GM21381 (cell line): ENCODE measurements around the gene SH3YL1.

ENCODE experiments used
- ATAC-seq: cut with Tn5 transposase; IDR thresholded peaks from one replicate; pipeline ENCODE4 v1.9.1; 2021; ENCODE audit warnings: mild to moderate bottlenecking, moderate library complexity; ENCODE audit not compliant: unreplicated experiment

SH3YL1 gene

DNA sequence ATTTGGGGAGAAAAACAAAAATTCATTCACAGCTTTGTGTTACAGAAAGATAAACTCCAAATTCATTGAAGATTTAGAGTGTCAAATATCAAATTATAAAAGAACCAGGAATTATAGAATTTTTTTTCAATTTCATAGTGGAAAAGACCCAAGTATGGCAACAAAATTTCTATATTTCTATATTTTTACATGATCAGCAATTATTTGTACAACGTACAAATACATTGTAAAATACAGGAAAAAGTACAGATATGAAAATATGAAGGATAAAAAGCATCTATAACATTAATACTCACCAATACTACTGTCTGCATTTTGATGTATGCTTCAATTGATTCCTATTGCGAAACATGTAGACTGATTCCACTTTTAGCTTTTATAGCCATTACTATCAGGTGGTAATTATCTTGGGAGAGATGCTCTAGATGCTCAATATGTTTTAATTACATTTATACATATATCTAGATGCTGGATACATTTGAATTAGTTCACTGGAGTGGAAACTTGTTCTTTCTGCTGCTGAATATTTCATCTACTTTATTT lies 4.0 kb downstream of the SH3YL1 start:
- ATAC-seq: no peak

DNA sequence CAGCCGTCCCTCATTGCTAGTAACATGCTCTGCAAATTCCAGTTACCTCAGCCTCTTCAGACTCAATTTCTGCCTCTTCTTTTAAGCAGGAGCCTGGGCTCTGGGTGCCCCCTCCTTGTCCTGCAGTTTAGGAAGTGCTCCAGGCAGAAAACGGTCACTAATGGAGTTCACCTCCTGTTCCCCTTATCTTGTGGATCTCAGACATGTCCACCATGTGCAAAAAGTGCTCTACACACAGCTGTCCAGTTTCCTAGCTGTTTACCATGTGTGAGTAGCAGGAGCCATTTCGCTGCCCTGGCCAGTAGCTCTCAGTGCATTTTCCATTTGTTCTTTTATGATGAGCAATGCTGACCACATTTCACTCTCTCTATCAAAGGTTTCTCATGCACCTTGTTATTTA lies 4.9 kb downstream of the SH3YL1 start:
- ATAC-seq: no peak

DNA sequence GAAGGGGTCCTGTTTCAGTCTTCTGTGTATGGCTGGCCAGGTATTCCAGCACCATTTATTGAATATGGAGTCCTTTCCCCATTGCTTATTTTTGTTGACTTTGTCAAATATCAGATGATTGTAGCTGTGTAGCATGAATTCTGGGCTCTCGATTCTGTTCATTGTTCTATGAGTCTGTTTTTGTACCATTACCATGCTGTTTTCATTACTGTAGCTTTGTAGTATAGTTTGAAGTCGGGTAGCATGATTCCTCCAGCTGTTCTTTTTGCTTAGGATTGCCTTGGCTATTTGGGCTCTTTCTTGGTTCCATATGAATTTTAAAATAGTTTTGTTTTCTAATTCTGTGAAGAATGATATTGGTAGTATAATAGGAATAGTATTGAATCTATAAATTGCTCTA lies 6.0 kb downstream of the SH3YL1 start:
- ATAC-seq: no peak

DNA sequence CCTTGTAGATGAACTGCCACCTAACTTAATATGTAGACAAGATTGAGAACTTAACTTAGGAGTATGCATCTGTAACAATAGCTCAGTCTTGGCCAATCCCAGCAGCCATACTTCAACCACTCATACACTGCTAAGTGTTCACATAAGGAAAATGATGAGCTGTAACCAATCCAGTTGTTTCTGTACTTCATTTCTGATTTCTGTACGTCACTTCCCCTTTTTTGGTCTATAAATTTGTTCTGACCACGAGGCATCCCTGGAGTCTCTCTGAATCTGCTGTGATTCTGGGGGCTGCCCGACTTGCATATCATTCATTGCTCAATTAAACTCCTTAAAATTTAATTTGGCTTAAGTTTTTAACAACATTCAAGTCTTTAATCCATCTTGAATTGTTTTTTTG lies 6.4 kb downstream of the SH3YL1 start:
- no peak for ATAC-seq

DNA sequence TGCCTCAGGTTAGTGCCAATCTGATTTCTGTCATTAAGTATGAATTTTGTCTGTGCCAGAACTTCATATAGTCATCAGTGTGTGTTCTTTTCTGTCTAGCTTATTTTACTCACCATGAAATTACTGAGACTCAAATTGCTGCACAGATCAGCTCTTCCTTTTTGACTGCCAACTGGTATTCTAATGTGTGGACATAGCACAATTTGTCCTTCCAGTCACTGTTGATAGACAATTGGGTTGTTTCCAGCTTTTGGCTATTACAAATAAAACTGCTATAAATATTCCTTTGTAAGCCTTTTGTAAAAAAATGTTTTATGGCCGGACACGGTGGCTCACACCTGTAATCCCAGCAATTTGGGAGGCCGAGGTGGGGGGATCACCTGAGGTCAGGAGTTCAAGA lies 7.7 kb downstream of the SH3YL1 start:
- no peak for ATAC-seq

DNA sequence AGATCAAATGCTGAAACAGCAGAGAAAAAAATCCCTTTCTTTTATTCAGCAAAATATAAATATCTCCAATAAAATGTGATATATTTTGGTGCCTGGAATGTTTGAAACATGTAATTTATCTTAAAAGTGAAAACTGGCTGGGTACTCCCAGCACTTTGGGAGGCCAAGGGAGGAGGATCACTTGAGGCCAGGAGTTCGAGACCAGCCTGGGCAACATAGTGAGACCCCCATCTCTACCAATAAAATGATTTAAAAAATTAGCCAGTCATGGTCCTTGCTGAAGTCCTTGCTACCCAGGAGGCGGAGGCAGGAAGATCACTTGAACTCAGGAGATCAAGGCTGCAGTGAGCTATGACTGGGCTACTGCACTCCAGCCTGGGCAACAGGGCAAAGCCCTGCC lies 8.6 kb downstream of the SH3YL1 start:
- ATAC-seq: no peak

DNA sequence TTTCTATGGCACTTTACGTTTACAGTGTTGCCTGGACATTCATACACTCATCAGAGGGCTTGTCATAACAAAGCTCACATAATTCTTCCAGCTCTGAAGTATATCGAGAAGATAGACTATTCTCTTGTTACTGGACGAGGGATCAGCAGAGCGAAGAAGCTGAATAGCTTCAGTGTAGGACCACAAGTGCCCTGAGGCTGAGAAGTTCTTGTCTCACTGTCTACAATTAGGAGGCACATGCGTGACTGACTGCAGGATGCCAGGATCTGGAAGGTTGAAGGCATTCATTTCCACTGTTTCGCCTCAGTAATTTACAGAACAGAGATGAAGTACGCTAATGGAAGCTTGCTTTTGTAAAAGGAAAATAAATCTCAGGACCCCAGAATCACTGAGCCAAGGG lies 9.6 kb downstream of the SH3YL1 start:
- ATAC-seq: no peak

DNA sequence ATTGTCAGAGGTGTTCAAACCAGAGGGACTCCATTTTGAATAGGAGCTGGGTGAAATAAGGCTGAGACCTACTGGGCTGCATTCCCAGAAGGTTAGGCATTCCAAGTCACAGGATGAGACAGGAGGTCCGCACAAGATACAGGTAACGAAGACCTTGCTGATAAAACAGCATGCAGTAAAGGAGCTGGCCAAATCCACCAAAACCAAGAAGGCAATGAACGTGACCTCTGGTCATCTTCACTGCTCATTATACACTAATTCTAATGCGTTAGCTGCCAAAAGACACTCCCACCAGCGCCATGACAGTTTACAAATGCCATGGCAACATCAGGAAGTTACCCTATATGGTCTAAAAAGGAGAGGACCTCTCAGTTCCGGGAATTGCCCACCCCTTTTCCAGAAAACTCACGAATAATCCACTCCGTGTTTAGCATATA lies 10.6 kb downstream of the SH3YL1 start:
- no peak for ATAC-seq

DNA sequence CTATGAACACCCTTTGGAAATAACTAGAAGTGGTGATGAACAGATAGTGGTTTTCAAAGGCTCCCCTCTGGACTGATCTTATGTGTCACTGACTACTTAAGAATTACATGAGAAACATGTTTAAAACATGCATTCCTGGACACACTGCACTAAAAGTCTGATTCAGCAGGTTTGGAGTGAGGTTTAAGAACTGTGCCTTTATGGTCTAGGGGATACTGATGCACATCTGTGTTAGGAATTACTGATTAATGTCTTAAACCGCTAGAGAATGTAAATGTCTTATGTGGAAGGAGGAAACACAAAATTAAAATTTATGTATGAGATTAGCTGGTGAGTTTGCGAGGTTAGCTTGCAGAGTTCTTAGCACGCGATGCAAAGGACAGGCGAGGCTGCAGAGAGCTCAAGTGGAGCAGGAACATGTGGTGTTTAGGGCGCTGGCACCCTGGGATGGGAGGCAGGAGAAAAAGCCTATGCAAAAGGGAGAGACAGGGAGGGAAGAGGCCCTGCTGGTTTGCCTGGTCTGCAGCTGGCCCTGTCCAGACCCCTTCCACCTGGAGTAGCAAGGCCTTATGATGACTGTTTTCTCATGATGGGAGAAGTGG lies 11.7 kb downstream of the SH3YL1 start:
- ATAC-seq: no peak

DNA sequence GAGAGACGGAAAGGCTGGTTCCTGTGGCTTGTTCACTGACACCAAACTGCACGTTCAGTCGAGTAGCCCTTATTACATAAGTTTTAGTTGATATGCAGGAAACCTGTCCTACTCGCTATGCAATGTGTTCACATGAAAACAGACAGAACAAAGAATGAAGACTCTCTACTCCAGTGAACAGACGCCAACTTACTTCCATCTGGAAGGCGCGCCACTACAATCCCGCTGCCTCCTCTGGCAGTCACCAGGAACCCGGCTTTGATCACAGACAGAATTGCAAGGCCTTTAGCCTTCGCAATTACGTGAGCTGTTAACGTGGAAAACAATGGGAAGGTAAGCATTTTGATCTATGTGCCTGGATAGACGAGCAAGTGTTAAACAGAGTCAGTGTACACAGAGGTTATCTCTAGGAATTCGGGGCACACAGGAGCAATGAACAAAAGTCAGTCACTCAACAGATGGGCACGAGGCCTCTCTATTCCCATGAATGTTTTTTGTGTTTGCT lies 14.2 kb downstream of the SH3YL1 start:
- ATAC-seq: no peak

DNA sequence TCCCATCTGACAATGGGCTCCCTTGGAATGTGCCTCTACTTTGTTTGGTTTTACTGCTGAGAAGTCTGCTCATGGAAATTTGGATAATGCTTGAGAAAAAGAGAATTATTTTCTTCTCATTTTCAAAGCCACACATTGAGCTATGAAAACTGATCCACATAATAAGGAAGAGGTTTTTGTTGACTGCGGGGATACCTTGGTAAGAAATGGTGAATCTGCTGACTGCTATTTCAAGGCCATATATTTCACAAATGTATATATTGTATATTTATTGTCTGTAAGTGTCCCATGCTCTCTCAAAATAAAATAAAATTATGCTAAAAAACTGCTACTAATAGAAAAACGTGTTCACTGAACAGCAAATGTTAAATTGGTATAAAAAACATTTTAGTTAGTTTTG lies 15.1 kb downstream of the SH3YL1 start:
- ATAC-seq: no peak

DNA sequence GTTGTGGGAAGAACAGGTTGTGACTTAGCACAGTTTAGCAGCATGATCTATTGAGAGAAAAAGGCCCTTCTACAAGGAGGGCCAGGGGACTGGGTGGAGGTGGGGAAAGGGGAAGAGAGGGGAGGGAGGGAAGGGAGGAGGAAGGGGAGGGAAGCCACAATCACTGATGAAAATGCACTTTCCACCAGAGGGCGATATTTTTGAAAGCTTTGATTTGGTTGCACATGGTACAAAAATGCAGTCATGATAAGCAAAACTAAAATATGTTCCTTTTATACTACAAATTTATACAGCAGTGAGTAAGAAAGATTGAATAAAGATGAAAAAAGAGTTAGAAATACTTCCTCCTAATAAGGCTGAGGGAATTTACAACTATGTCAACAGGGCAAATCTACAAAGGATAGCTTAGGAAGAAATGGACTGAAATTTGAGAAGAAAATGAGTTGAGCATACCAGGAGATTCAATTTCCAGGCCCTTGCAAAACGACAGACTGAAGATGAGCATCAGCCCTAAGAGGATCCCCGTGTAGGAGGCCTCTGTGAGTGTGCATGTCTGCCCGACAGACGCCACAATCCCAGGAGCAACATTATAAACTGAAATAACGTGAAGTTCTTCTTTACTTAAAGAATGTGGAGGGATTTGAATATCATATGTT lies 17.2 kb downstream of the SH3YL1 start:
- no peak for ATAC-seq

DNA sequence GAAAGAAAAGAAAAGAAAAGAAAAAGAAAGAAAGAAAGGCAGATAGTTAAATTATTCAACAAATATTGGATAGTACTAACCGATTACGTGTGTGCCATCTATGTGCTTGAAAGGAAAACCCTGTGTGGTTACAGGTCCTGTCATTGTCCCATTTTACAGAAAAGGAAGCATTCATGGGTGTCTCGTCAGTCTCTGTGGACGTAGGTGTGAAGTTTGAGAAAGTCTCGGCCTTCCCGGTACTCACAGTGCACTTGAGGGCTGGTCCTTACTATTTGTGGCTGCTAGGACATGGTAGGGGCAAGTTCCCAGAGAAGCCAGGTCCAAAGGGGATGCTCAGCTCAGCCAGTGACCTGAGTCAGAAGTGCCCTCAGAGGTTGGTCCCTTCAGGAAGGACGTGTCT lies 19.3 kb downstream of the SH3YL1 start:
- ATAC-seq: no peak

DNA sequence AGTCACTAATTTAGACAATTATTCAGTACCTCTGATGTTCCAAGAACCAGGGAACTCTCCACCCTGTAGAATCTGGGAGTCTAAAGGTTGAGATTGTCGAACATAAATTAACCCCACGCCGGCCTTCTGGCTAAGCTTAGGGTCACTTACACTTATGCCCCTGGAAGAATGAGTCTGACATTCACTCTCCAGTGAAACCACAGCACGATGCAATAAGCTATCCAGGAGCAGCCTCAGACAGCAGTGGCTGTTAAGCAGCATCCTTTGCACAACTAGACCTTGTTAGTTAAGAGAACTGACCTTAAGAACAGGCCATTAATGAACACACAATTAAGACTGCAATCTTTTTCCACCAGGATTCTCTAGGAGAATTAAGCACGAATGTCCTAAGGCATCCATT lies 25.0 kb downstream of the SH3YL1 start:
- ATAC-seq: no peak

DNA sequence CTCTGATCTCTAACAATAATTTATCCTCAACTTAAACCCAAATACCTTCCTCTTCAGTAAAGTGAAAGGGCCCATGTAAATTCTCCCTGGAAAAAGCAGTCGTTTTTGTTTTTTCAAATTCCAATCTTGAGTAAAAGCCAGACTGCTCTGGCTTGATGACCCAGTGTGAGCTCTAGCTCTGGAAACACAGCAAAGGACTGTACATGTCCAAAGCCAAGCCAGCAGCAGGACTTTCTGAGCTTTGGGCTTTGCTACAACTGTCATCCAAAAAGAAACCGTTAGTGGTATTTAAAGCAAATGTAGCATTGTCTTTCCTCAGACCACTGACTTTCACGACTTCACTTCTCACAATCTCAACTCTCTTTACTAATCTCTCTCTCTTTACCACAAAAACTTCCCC lies 25.4 kb downstream of the SH3YL1 start:
- no peak for ATAC-seq

DNA sequence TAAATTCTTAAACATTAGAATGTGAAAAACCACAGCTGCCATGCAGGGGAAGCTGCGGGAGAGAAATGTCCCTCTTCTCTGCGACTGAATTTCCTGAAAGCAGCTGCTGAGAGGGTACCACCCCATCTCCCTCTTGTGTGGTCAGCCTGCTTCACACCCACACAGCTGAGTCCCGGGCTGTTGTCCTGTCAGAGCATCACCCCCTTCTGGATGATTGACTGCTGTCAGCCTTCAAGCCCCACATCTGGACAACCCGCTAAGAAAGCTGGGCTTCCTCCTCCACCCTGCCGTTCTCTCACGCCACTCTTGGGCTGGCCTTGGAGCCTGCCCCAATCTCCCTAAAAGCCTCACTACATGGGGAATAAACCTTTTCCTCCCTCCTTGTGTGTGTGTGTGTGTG lies 26.0 kb downstream of the SH3YL1 start:
- no peak for ATAC-seq

DNA sequence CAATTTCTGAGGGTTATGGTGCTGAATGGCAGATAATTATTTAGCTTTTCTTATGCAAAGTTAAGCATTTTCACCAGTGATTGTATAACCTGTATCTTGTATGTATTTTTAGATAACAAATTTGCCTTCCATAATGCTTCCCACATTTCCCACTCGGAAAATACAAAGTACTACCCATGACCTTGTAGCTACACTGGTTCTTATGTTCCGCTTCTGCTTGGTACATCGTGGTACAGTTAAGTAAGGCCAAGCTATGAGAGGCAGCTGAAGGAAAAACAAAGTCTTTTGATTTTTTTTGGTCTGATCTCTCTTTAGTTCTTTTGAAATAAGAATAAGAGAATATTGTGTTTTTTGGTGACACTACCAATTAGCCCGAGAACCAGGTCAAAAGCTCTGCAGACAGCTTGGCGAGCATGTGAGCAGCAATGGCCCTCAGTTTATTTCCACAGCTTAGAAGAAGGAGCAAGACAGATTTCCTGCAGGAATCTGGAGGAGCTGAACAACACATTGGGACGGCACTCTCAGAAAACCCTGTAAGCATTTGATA lies 26.8 kb downstream of the SH3YL1 start:
- ATAC-seq: no peak

DNA sequence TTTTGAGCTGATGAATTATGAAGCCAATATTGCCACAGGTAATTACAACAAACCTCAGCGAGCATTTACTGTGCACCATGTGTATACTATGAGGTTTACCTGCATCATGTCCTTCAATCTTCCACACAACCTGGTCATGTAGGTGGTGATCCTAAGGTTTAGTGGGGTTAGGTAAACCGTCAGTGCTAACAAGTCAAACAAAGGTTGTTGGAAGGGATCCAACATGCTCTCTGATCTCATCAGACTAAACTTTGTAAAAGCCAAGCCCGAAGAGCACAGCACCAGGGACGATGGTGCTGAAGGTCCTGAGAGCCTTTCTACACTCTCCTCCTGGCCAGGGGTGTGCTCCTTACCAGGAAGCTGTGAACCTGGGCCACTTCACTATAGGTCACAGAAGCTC lies 29.4 kb downstream of the SH3YL1 start:
- no peak for ATAC-seq

DNA sequence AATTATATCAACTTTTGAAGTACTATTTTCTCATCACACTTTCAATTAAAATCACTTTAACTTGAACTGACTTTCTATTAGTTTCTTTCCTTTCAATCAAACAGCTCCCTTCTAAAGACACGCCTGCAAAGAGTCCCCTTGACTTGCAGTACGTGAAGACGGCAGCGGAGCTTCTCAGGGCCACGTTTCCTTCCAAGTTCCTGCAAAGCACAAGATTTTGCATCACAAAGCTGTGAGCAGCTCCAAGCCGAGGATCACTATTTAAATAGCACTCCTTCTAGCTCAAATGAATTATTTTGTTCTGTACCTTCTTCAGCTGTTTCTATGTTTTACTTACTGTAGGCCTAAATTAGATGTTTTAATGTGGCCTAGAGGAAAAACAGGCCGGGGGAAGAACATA lies 30.8 kb downstream of the SH3YL1 start:
- ATAC-seq: no peak

DNA sequence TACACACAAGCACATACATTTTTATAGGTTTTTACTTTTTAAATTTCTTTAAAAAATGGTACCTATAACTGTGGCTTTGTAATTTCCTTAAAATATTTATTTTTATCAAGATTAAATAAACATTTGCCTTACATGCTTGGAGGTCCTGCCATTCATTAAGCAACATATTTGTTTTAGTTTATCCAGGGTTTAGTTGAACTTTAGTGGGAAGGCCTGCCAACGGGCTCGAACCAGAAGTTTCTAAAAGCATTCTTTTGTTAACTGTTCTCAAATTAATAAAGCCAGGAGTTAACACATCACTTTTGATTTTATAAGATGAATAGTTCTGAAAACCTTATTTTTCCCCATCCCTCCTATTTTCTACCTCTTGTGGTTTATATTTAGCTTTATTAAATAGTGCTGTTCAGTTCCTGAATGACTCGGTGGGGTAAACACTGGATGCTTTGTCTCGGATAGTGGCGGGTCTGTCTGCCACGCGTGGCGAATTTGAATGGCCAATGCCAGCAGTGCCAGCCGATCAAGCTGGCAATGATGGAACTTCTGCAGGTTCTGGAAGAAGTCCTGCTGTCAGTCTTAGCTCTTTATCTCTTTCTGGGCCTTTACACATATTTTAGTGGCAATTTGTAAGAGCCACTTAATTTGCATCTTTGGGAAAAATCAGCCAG lies 32.2 kb downstream of the SH3YL1 start:
- ATAC-seq: no peak

DNA sequence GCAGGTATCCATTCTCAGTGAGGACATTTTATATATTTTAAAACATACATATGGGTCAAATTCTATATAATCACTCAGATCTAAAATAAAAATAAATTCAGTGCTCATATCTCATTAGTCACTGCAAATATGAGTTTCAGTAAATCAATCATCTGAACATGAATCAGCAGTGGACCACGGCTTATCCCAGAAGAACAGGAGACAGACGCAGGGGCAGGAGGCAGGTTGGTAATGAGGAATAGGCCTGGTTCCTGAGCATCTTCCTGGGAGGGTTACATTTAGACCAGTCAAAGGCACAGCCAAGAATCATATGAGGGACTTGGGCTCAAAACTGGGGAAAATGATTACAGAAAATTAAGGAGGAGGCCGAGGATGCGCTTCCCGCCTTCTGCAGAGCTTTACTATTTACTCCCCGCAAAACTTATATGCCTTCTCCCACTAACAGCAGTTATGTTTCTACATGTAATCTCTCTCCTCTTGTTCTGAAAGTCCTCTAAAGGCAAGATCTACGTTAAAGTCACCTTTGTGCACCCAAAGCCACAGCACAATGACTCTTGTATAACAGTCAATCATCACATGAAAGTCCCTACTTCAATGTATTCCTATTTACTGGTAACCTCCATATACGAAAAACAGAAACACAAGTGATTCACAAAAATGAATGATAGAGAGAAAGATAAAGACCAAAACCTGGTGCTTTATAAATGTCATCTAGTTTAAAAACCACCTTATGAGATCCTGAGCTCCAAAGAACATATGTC lies 35.1 kb downstream of the SH3YL1 start:
- ATAC-seq: no peak
